GM21367 (cell line): ENCODE results near the gene GLT6D1.

Experiments used
- ATAC-seq: cut with Tn5 transposase; IDR thresholded peaks from one replicate; pipeline ENCODE4 v1.9.1; 2021; ENCODE audit not compliant: unreplicated experiment

Gene GLT6D1

GRCh38 chr9:135624282-135624681 lies 15.1 kb downstream of the GLT6D1 start:
- ATAC-seq, result no peak

- ATAC-seq, result no peak
These were observed 16.8 kb downstream of the GLT6D1 start for GRCh38 chr9:135622415-135623020.

GRCh38 chr9:135620558-135620957 lies 18.8 kb downstream of the GLT6D1 start:
- no peak for ATAC-seq

GRCh38 chr9:135619599-135619886 lies 19.8 kb downstream of the GLT6D1 start:
- ATAC-seq, result no peak

GRCh38 chr9:135618866-135619598 lies 20.3 kb downstream of the GLT6D1 start:
- ATAC-seq, result no peak

GRCh38 chr9:135617991-135618411 lies 21.3 kb downstream of the GLT6D1 start:
- no peak for ATAC-seq

- ATAC-seq, result no peak
These were observed 21.8 kb downstream of the GLT6D1 start for GRCh38 chr9:135617538-135617900.

- no peak for ATAC-seq
These were observed 22.5 kb downstream of the GLT6D1 start for GRCh38 chr9:135616619-135617537.

GRCh38 chr9:135615666-135616618 lies 23.4 kb downstream of the GLT6D1 start:
- no peak for ATAC-seq

- ATAC-seq, result no peak
These were observed 24.3 kb downstream of the GLT6D1 start for GRCh38 chr9:135614821-135615665.

GRCh38 chr9:135613946-135614805 lies 25.2 kb downstream of the GLT6D1 start:
- ATAC-seq, result no peak

- ATAC-seq, result no peak
These were observed 26.1 kb downstream of the GLT6D1 start for GRCh38 chr9:135612981-135613910.

- ATAC-seq, result no peak
These were observed 26.9 kb downstream of the GLT6D1 start for GRCh38 chr9:135612437-135612836.

- no peak for ATAC-seq
These were observed 27.5 kb downstream of the GLT6D1 start for GRCh38 chr9:135611875-135612209.

- no peak for ATAC-seq
These were observed 28.0 kb downstream of the GLT6D1 start for GRCh38 chr9:135611142-135611874.

- no peak for ATAC-seq
These were observed 28.8 kb downstream of the GLT6D1 start for GRCh38 chr9:135610290-135611141.
